Loucy (cell line): ENCODE measurements around the gene LRRC26.

Source experiments
- CTCF ChIP-seq: fragments of 200-600 bp; sonication (generic); conservative IDR thresholded peaks from 2 replicates; pipeline ENCODE4 v1.5.1; 2014; ENCODE audit warnings: mild to moderate bottlenecking, antibody characterized with exemption, low read length
- EZH2phosphoT487 ChIP-seq: fragments of 200-600 bp; IDR thresholded peaks from 2 replicates; pipeline ENCODE4 v1.6.1; 2018; ENCODE audit warnings: antibody characterized with exemption, mild to moderate bottlenecking, moderate library complexity, borderline replicate concordance

- TF ChIP-seq CTCF (no peak), EZH2phosphoT487 (no peak)
These were observed 47.7 kb upstream of the LRRC26 start for GRCh38 chr9:137217276-137218211.
